ENCODE data around the gene PSD2. TPM values are rescaled to one million over a fixed set of nuclear protein-coding genes. Genes with fewer than 3 reads are reported as not detected.

The PSD2 gene
- total RNA-seq, 1 experiment from 2014 or later, result 0.22 TPM

DNA sequence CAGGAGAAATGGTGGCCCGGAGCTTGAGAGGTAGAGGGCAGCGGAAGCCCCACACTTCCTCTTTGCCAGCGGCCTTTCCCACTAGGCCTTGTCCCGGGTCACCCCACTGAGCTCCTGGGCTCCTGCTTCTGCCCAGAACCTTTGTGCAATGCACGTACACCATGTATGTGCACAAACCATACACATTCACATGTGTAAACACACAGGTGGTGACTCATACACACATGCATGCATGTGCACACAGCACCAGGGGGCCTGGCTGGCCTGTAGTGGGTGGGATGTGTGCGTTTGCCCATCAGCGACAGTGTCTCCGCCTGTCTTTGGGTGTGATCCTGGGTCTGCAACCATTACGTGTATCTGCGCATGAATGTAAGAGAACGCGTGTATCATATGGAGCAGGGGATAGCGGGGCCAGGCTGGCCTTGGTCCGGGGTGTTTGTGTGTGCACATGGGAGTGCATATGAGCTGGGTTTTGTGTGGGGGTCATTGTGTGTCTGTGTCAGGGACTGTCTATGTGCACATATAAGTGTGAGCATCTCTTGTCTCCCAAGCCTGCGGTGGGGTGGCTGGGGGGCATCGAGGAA is 43.7 kb downstream of the PSD2 start:
- no peak overlapping the region for H3K4me3 Mint-ChIP-seq
- no peak overlapping the region for H3K27ac Mint-ChIP-seq
- H3K9me3 Mint-ChIP-seq, result no peaks in the 10 kb centered on the region

More for the DNA sequence above, 43.7 kb downstream of the PSD2 start:
- Mint-ChIP-seq H3K27me3 (ENCODE audit: low read depth) (peaks cover 35% of the 10 kb centered on the region), H3K36me3 (ENCODE audit: insufficient read depth in 1 of 3, low read depth in 3 of 3) (no peaks in the 10 kb centered on the region), H3K4me1 (no peaks in the 10 kb centered on the region)
- Histone ChIP-seq H4K91ac (ENCODE audit: insufficient read length, low read depth, low read length) (no peak overlapping the region), H4K20me1 (ENCODE audit: control insufficient read depth, insufficient read depth, insufficient read length) (peaks cover 2% of the 10 kb centered on the region), H2AFZ (ENCODE audit: low read length) (no peak overlapping the region), H2BK12ac (ENCODE audit: insufficient read length, low read depth, low read length) (no peak overlapping the region), H2BK5ac (ENCODE audit: insufficient read length, low read length) (no peak overlapping the region), H3K4me1 (ENCODE audit: insufficient read depth, low read length) (no peaks in the 10 kb centered on the region), H2BK120ac (ENCODE audit: low read depth, low read length, poor library complexity, severe bottlenecking) (no peak overlapping the region), H3K79me2 (ENCODE audit: insufficient read depth, low read length) (no peaks in the 10 kb centered on the region), H3K56ac (ENCODE audit: insufficient read length, low read depth, low read length) (no peak overlapping the region), H3K79me1 (ENCODE audit: insufficient read depth, low read depth, low read length, poor library complexity, severe bottlenecking) (no peaks in the 10 kb centered on the region), H3K18ac (ENCODE audit: insufficient read length, low read depth, low read length) (no peak overlapping the region), H3K9ac (ENCODE audit: extremely low read depth, insufficient read length, low read length) (no peak overlapping the region), H3K23ac (ENCODE audit: insufficient read length, low read depth, low read length) (no peak overlapping the region), H3K14ac (ENCODE audit: insufficient read depth, low read length) (no peak overlapping the region; the same call in 1 of the 2 replicates), H3T11ph (ENCODE audit: low read length) (no peak overlapping the region), H3K4me2 (ENCODE audit: insufficient read depth, insufficient read length, low read length) (no peak overlapping the region), H3K23me2 (ENCODE audit: insufficient read length, low read depth, low read length, poor library complexity, severe bottlenecking) (no peaks in the 10 kb centered on the region), H2AK5ac (ENCODE audit: insufficient read length, low read length) (no peak overlapping the region), H3K27ac (ENCODE audit: insufficient read length, low read depth, low read length) (no peak overlapping the region), H3K27me3 (ENCODE audit: insufficient read depth, low read length) (no peaks in the 10 kb centered on the region), H3K9me3 (ENCODE audit: control insufficient read depth, low read depth, low read length) (no peaks in the 10 kb centered on the region), H4K8ac (replicated peaks; ENCODE audit: insufficient read length, low read depth, low read length) (no peak overlapping the region), H3K4ac (ENCODE audit: low read depth, low read length) (no peak overlapping the region), H2BK20ac (ENCODE audit: low read depth, low read length, poor library complexity, severe bottlenecking) (no peak overlapping the region), H4K5ac (ENCODE audit: insufficient read length, low read depth, low read length) (no peak overlapping the region), H2BK15ac (ENCODE audit: low read depth, low read length) (no peak overlapping the region)
- TF ChIP-seq, protein P1, sequence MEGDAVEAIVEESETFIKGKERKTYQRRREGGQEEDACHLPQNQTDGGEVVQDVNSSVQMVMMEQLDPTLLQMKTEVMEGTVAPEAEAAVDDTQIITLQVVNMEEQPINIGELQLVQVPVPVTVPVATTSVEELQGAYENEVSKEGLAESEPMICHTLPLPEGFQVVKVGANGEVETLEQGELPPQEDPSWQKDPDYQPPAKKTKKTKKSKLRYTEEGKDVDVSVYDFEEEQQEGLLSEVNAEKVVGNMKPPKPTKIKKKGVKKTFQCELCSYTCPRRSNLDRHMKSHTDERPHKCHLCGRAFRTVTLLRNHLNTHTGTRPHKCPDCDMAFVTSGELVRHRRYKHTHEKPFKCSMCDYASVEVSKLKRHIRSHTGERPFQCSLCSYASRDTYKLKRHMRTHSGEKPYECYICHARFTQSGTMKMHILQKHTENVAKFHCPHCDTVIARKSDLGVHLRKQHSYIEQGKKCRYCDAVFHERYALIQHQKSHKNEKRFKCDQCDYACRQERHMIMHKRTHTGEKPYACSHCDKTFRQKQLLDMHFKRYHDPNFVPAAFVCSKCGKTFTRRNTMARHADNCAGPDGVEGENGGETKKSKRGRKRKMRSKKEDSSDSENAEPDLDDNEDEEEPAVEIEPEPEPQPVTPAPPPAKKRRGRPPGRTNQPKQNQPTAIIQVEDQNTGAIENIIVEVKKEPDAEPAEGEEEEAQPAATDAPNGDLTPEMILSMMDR (conservative IDR thresholded peaks at IDR 0.05), result no peak
- DNase-seq, result no peak
- WGBS (ENCODE audit: extremely low coverage, insufficient read length, low lambda C conversion rate), result no CpG with 5 or more reads among the region's 16 CpGs

Measured in H9 (cell line).